Colonic mucosa (tissue), 4 donors: Measurements from ENCODE around the gene ABCC8. TPM values are rescaled to one million over a fixed set of nuclear protein-coding genes. Genes with fewer than 3 reads are reported as not detected.
A peak's percentile ranks its signal among the peaks of the same experiment; 100 is the strongest.

Experiments used
- DNase-seq: peaks from one replicate; pipeline ENCODE4 v3.0.0-alpha.2; 2020
- H3K27ac ChIP-seq: fragments of 200-600 bp; one replicate; pipeline ENCODE4 v1.8.0; 2021
- H3K27me3 ChIP-seq: fragments of 200-600 bp; one replicate; pipeline ENCODE4 v1.8.0; 2021
- H3K36me3 ChIP-seq: fragments of 200-600 bp; one replicate; pipeline ENCODE4 v1.8.0; 2021
- H3K4me1 ChIP-seq: fragments of 200-600 bp; one replicate; pipeline ENCODE4 v1.8.0; 2021; ENCODE audit warnings: mild to moderate bottlenecking
- H3K4me3 ChIP-seq: fragments of 200-600 bp; one replicate; pipeline ENCODE4 v1.8.0; 2021
- H3K9ac ChIP-seq, 2 donors: one replicate each; pipeline ENCODE4 v1.7.0; 2013; ENCODE audit warnings: control low read depth in 2 of 2, low read depth in 2 of 2, low read length in 2 of 2
- H3K9me3 ChIP-seq: fragments of 200-600 bp; one replicate; pipeline ENCODE4 v1.8.0; 2021
- intact Hi-C: fragments of 100-400 bp; cut with DNase I; formaldehyde crosslinking; loops from one replicate; pipeline ENCODE4 v1.14.1; 2022
- total RNA-seq, 2 donors: library from RNA; stranded (reverse); fragmentation: NEBNext Ultra II Directional in 1 of 2; extraction: Animal tissue kit (Norgen Biotek cat#: 25700) in 1 of 2; gene quantifications; one replicate each; pipeline ENCODE4 v1.2.1, GENCODE V29; 2021
- TF ChIP-seq, protein P1 (sequence below): fragments of 200-600 bp; IDR thresholded peaks from one replicate; pipeline ENCODE4 v1.8.0; 2022; ENCODE audit warnings: antibody characterized with exemption, mild to moderate bottlenecking
- donor health status: healthy.
- donor health status: DM: no; HTN: no; CAD: no.
- donor health status: DM: no; HTN: no; CAD: no.

ABCC8 gene
- total RNA-seq, 2 donors from 2014 or later, result 2.1 to 4.7 TPM

DNA sequence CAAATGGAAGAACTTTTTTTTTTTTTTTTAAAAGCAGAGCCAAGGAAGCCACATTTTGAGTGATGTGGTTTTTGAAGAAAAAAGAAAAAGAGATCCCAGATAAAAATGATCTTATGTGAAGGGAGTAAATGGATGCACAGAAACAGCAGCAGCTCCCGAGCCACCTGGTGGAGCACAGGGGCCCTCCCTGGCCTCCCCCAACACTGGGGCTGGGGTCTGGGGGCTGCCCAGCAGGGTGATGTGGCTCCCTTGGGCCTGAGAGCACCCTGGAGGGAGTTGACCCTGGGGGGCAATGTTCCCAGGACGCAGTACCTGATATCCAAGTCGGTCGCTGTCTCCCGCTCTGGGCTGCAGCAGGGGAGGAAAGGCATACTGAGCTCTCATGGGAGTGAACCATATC, 61.7 kb downstream of the ABCC8 start:
- DNase-seq, result no peak
- Histone ChIP-seq H3K27ac (no peak overlapping the region), H3K4me3 (no peak overlapping the region), H3K4me1 (no peaks in the 10 kb centered on the region), H3K9ac (no peak overlapping the region), H3K27me3 (no peaks in the 10 kb centered on the region), H3K9me3 (no peaks in the 10 kb centered on the region), H3K36me3 (no peaks in the 10 kb centered on the region)
- intact Hi-C loops, result no loop called here
- TF ChIP-seq, protein P1, sequence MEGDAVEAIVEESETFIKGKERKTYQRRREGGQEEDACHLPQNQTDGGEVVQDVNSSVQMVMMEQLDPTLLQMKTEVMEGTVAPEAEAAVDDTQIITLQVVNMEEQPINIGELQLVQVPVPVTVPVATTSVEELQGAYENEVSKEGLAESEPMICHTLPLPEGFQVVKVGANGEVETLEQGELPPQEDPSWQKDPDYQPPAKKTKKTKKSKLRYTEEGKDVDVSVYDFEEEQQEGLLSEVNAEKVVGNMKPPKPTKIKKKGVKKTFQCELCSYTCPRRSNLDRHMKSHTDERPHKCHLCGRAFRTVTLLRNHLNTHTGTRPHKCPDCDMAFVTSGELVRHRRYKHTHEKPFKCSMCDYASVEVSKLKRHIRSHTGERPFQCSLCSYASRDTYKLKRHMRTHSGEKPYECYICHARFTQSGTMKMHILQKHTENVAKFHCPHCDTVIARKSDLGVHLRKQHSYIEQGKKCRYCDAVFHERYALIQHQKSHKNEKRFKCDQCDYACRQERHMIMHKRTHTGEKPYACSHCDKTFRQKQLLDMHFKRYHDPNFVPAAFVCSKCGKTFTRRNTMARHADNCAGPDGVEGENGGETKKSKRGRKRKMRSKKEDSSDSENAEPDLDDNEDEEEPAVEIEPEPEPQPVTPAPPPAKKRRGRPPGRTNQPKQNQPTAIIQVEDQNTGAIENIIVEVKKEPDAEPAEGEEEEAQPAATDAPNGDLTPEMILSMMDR, result no peak

GRCh38 chr11:17414317-17414737, 62.3 kb downstream of the ABCC8 start:
- H3K36me3 ChIP-seq, result no peaks in the 10 kb centered on the region
- no peaks in the 10 kb centered on the region for H3K4me1 ChIP-seq
- no peak overlapping the region for H3K4me3 ChIP-seq
- H3K9me3 ChIP-seq, result no peaks in the 10 kb centered on the region
- no peak overlapping the region for H3K27ac ChIP-seq
- intact Hi-C loops, result no loop called here
- peak; percentile 45 for DNase-seq
- no peak overlapping the region for H3K9ac ChIP-seq
- TF ChIP-seq, protein P1, result no peak
- H3K27me3 ChIP-seq, result no peaks in the 10 kb centered on the region

GRCh38 chr11:17413414-17414316, 63.0 kb downstream of the ABCC8 start:
- Histone ChIP-seq H3K9me3 (no peaks in the 10 kb centered on the region), H3K9ac (no peak overlapping the region), H3K4me3 (no peak overlapping the region), H3K27ac (no peak overlapping the region), H3K4me1 (no peaks in the 10 kb centered on the region), H3K27me3 (no peaks in the 10 kb centered on the region), H3K36me3 (no peaks in the 10 kb centered on the region)
- DNase-seq, result peak; percentile 83
- intact Hi-C loops, result no loop called here
- TF ChIP-seq, protein P1, result no peak

GRCh38 chr11:17412488-17413180, 64.0 kb downstream of the ABCC8 start:
- no peak overlapping the region for H3K27ac ChIP-seq
- H3K27me3 ChIP-seq, result no peaks in the 10 kb centered on the region
- no peaks in the 10 kb centered on the region for H3K36me3 ChIP-seq
- TF ChIP-seq, protein P1, result no peak
- H3K4me3 ChIP-seq, result no peak overlapping the region
- intact Hi-C loops, result no loop called here
- no peak overlapping the region for H3K9ac ChIP-seq
- no peak for DNase-seq
- H3K4me1 ChIP-seq, result no peaks in the 10 kb centered on the region
- no peaks in the 10 kb centered on the region for H3K9me3 ChIP-seq

DNA sequence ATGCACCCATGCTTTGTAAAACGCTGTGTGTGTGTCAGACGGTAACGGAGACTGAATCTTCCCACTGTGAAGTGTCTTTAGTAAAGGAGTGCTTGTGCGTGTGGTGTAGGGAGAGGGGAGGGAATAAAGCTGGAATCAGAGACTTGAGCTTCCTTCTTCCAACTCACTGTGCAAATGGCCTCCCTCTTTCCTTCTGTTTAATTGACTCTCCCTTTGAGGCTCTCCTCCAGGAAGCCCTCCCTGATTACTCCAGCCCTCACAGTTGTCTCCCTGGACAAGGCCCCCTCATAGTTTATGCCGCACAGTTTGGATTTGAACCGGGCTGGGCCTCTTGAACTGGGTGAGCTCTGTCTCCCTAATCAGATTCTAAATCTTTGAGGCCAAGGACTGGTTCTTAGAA, 65.2 kb downstream of the ABCC8 start:
- Histone ChIP-seq H3K4me1 (no peaks in the 10 kb centered on the region), H3K36me3 (no peaks in the 10 kb centered on the region), H3K9ac (no peak overlapping the region), H3K4me3 (no peak overlapping the region), H3K27ac (no peak overlapping the region), H3K9me3 (no peaks in the 10 kb centered on the region), H3K27me3 (no peaks in the 10 kb centered on the region)
- TF ChIP-seq, protein P1, result no peak
- DNase-seq, result no peak
- intact Hi-C loops, result no loop called here
